ENCODE results near the gene ELFN2. TPM values are rescaled to one million over a fixed set of nuclear protein-coding genes. Genes with fewer than 3 reads are reported as not detected.
"Not testable (repeated sequence)": the region's sequence is repeated elsewhere in the genome, so short reads cannot be mapped to it uniquely, and the experiment has no call there.

Gene ELFN2
- total RNA-seq, 1 donor from 2014 or later = 0.82 TPM

DNA sequence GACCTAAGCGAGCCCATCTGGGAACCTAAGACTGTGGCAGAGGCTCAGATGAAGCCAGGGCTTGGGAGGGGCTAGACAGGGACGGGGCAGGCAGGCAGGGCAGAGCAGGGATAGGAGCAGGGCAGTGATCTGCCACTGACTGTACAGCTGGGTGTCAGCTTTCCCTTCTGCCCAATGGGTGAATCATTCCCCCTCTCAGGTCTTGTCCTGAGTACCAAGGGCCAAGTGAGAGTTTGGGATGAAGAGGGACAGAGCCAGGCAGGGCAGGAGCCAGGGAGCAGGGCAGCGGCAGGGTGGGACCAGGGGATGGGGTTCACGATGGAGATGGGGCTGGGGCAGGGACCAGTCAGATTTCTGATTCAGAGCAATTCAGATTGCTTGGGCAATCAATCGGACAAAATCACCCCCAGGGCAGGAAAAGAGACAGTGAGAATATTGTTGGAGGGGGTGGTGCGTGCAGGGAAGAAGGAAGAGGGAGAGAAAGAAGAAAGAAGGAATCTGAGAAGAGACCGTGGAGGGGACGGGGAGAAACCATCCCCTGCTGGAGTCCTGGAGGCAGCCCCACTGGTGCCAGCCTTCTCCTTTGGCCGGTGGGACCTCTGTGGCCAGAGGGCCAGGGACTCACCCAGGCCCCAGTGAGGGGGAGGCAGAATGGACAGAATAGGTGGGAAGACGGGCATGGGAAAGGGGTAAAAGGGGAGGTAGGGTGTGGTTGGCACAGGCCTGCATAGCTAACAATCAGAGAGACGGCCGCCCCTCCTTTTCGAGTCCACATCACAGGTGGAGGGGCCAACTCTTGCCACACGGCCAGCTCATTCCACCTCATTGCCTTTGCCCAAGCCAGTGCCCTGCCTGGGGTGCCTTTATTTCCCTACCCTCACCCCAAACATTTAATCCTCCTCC is 97.8 kb downstream of the ELFN2 start:
- Histone ChIP-seq H3K4me3 (no peak overlapping the region), H3K36me3 (no peaks in the 10 kb centered on the region), H3K4me1 (peaks cover 20% of the 10 kb centered on the region), H3K9ac (no peak overlapping the region), H3K9me3 (ENCODE audit: low read depth) (no peaks in the 10 kb centered on the region), H3K27ac (no peak overlapping the region), H3K79me2 (ENCODE audit: low read depth) (no peaks in the 10 kb centered on the region), H4K20me1 (ENCODE audit: low read depth) (no peaks in the 10 kb centered on the region), H3K4me2 (no peak overlapping the region), H3F3A (ENCODE audit: low read depth) (peaks cover 9% of the 10 kb centered on the region), H3K27me3 (peaks cover 42% of the 10 kb centered on the region), H2AFZ (replicated peaks) (no peak overlapping the region)
- peaks cover 33% of the 10 kb centered on the region for H3K4me1 Mint-ChIP-seq
- peaks cover 60% of the 10 kb centered on the region for H3K27me3 Mint-ChIP-seq (ENCODE audit: insufficient read depth, low read depth)
- H3K27ac Mint-ChIP-seq = peak overlapping the region; percentile 63
- no peak overlapping the region for H3K4me3 Mint-ChIP-seq
- TF ChIP-seq EZH2phosphoT487 (IDR thresholded peaks at IDR 0.05) = no peak
- TF ChIP-seq, protein P1, sequence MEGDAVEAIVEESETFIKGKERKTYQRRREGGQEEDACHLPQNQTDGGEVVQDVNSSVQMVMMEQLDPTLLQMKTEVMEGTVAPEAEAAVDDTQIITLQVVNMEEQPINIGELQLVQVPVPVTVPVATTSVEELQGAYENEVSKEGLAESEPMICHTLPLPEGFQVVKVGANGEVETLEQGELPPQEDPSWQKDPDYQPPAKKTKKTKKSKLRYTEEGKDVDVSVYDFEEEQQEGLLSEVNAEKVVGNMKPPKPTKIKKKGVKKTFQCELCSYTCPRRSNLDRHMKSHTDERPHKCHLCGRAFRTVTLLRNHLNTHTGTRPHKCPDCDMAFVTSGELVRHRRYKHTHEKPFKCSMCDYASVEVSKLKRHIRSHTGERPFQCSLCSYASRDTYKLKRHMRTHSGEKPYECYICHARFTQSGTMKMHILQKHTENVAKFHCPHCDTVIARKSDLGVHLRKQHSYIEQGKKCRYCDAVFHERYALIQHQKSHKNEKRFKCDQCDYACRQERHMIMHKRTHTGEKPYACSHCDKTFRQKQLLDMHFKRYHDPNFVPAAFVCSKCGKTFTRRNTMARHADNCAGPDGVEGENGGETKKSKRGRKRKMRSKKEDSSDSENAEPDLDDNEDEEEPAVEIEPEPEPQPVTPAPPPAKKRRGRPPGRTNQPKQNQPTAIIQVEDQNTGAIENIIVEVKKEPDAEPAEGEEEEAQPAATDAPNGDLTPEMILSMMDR (IDR thresholded peaks at IDR 0.05) = no peak
- TF ChIP-seq EZH2 (IDR thresholded peaks at IDR 0.05) = no peak
- H3K36me3 Mint-ChIP-seq = no peaks in the 10 kb centered on the region
- peak; percentile 37 for DNase-seq (ENCODE audit: low spot score)
- H3K9me3 Mint-ChIP-seq = peaks cover 2% of the 10 kb centered on the region

DNA sequence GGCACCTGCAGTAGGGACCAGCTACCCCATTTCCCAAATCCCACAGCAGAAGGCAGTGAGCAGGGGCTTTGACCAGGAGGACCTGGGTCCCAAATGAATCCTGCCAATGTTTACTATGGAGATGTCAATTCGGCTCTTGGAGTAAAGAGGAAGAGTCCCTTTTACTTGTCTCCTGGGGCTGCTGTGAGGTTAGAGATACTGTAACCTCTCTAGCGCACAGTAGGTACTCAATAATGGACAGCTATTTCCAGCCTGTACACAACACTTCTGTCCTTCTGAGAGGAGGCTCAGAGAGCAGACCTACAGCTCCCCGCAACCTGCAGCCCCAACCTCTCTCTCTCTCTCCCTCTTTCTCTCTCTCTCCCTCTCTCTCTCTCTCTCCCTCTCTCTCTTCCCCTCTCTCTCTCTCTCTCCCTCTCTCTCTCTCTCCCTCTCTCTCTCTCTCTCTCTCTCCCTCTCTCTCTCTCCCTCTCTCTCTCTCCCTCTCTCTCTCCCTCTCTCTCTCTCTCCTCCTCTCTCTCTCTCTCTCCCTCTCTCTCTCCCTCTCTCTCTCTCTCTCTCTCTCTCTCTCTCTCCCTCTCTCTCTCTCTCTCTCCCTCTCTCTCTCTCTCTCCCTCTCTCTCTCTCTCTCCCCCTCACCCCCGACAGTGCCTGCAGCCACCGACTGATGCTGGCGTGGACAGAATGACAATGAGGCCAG is 98.6 kb downstream of the ELFN2 start:
- not testable (repeated sequence) for H3K27ac Mint-ChIP-seq

DNA sequence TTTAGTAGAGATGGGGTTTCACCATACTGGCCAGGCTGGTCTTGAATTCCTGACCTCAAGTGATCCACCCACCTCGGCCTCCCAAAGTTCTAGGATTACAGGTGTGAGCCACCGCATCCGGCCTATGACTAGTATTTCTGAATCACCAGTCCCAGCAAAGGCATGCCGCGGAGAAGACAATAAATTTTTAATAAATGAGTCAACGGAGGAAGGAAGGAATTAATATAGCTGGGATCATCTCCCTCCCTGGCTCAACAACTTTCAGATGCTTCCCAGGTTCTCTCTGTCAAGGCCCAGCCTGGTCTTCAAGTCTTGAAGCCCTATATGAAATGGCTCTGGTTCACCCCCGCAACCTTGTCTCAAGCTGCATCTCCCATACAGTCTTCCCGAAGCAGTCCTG is 99.3 kb downstream of the ELFN2 start:
- Mint-ChIP-seq H3K27ac (no peak overlapping the region), H3K9me3 (peaks cover 2% of the 10 kb centered on the region), H3K36me3 (no peaks in the 10 kb centered on the region), H3K4me1 (peaks cover 31% of the 10 kb centered on the region), H3K4me3 (no peak overlapping the region), H3K27me3 (ENCODE audit: insufficient read depth, low read depth) (peaks cover 63% of the 10 kb centered on the region)
- H3K4me2 ChIP-seq = no peak overlapping the region
- DNase-seq (ENCODE audit: low spot score) = no peak
- H3K9me3 ChIP-seq (ENCODE audit: low read depth) = no peaks in the 10 kb centered on the region
- H3K36me3 ChIP-seq = no peaks in the 10 kb centered on the region
- no peak overlapping the region for H3K9ac ChIP-seq
- no peak overlapping the region for H2AFZ ChIP-seq (replicated peaks)
- peaks cover 6% of the 10 kb centered on the region for H3F3A ChIP-seq (ENCODE audit: low read depth)
- no peak overlapping the region for H3K27ac ChIP-seq
- H3K4me3 ChIP-seq = no peak overlapping the region
- H4K20me1 ChIP-seq (ENCODE audit: low read depth) = peaks cover 3% of the 10 kb centered on the region
- peaks cover 19% of the 10 kb centered on the region for H3K4me1 ChIP-seq
- H3K79me2 ChIP-seq (ENCODE audit: low read depth) = no peaks in the 10 kb centered on the region
- TF ChIP-seq EZH2 (IDR thresholded peaks at IDR 0.05) = no peak
- TF ChIP-seq, protein P1 (IDR thresholded peaks at IDR 0.05) = no peak
- no peak for TF ChIP-seq EZH2phosphoT487 (IDR thresholded peaks at IDR 0.05)
- H3K27me3 ChIP-seq = peaks cover 44% of the 10 kb centered on the region

More for the DNA sequence above, 98.6 kb downstream of the ELFN2 start:
- not testable (repeated sequence) for H3K9ac ChIP-seq; H2AFZ ChIP-seq (replicated peaks); H3K9me3 ChIP-seq (ENCODE audit: low read depth); DNase-seq (ENCODE audit: low spot score); H3K79me2 ChIP-seq (ENCODE audit: low read depth); H3K27ac ChIP-seq; H3K4me3 ChIP-seq; H3K36me3 Mint-ChIP-seq; H3K9me3 Mint-ChIP-seq; H3K4me3 Mint-ChIP-seq; H3K4me2 ChIP-seq; H4K20me1 ChIP-seq (ENCODE audit: low read depth); H3K36me3 ChIP-seq; H3F3A ChIP-seq (ENCODE audit: low read depth)
- Mint-ChIP-seq H3K27me3 (ENCODE audit: insufficient read depth, low read depth) (peaks cover 61% of the 10 kb centered on the region), H3K4me1 (peaks cover 29% of the 10 kb centered on the region)
- Histone ChIP-seq H3K27me3 (peaks cover 42% of the 10 kb centered on the region), H3K4me1 (peaks cover 19% of the 10 kb centered on the region)

Data from neural progenitor cell (in vitro differentiated cells).